SK-N-SH (cell line): ENCODE data around the gene CHMP1A. TPM values are rescaled to one million over a fixed set of nuclear protein-coding genes. Genes with fewer than 3 reads are reported as not detected.

Experiments
- CTCF ChIA-PET: fragments of 300-600, 350-600 bp; formaldehyde crosslinking; extraction: SDS; loops from one replicate; lab custom pipeline; 2021; lab: Yijun Ruan, JAX
- POLR2A ChIA-PET: fragments of 350-600 bp; sonication (Branson Sonifier 250); formaldehyde crosslinking; extraction: SDS; loops from one replicate; lab custom pipeline; 2020; ENCODE audit warnings: antibody characterized with exemption, inconsistent platforms; lab: Yijun Ruan, JAX
- DNase-seq: peaks from one replicate; pipeline ENCODE4 v3.0.0; 2012
- H2AFZ ChIP-seq: fragments of 200-600 bp; sonication (generic); 2 replicates; pipeline ENCODE4 v1.8.1; 2016; ENCODE audit warnings: antibody characterized with exemption, mild to moderate bottlenecking, low read depth
- H3F3A ChIP-seq: fragments of 200-600 bp; sonication (generic); replicated peaks from 2 replicates; pipeline ENCODE3; 2016; ENCODE audit warnings: antibody characterized with exemption, mild to moderate bottlenecking; ENCODE audit not compliant: insufficient read depth
- H3K27ac ChIP-seq, 2 experiments: fragments of 200-500 bp in 1 of 2; fragments of 200-600 bp in 1 of 2; sonication (Bioruptor generic) in 1 of 2; sonication (generic), shearing (Covaris generic) in 1 of 2; 2 replicates each; pipeline versions ENCODE4 v1.5.1 to v1.6.1; 2014 to 2016; ENCODE audit warnings: low read depth in 2 of 2, inconsistent platforms in 1 of 2, low read length in 1 of 2, mild to moderate bottlenecking in 1 of 2, mixed read lengths in 1 of 2
- H3K27me3 ChIP-seq: fragments of 200-600 bp; sonication (generic), shearing (Covaris generic); 2 replicates; pipeline ENCODE4 v1.6.1; 2016; ENCODE audit warnings: mixed run types; ENCODE audit not compliant: insufficient read depth
- H3K36me3 ChIP-seq, 2 experiments: fragments of 200-500 bp in 1 of 2; fragments of 200-600 bp in 1 of 2; sonication (Bioruptor generic) in 1 of 2; sonication (generic) in 1 of 2; replicated peaks in 1 of 2; 2 replicates each; pipeline versions ENCODE3 to v1.5.1; 2014 to 2016; ENCODE audit warnings: low read length in 1 of 2, mild to moderate bottlenecking in 1 of 2; ENCODE audit not compliant: insufficient read depth in 2 of 2, control insufficient read depth in 1 of 2
- H3K4me1 ChIP-seq, 2 experiments: fragments of 200-500 bp in 1 of 2; fragments of 200-600 bp in 1 of 2; sonication (Bioruptor generic) in 1 of 2; sonication (generic), shearing (Covaris generic) in 1 of 2; 2 replicates each; pipeline versions ENCODE4 v1.5.1 to v1.6.1; 2014 to 2016; ENCODE audit warnings: low read depth in 1 of 2, low read length in 1 of 2, mixed run types in 1 of 2; ENCODE audit not compliant: insufficient read depth in 2 of 2, control insufficient read depth in 1 of 2
- H3K4me2 ChIP-seq: fragments of 200-600 bp; sonication (generic), shearing (Covaris generic); 2 replicates; pipeline ENCODE4 v1.6.1; 2017; ENCODE audit warnings: mixed run types
- H3K4me3 ChIP-seq, 2 experiments: fragments of 200-500 bp in 1 of 2; fragments of 200-600 bp in 1 of 2; sonication (Bioruptor generic) in 1 of 2; sonication (generic), shearing (Covaris generic) in 1 of 2; 2 replicates each; pipeline versions ENCODE4 v1.5.1 to v1.8.1; 2014 to 2016; ENCODE audit warnings: low read depth in 2 of 2, inconsistent platforms in 1 of 2, low read length in 1 of 2, mild to moderate bottlenecking in 1 of 2, mixed read lengths in 1 of 2, moderate library complexity in 1 of 2
- H3K79me2 ChIP-seq: fragments of 200-600 bp; sonication (generic); 2 replicates; pipeline ENCODE4 v1.8.1; 2017; ENCODE audit warnings: mild to moderate bottlenecking; ENCODE audit not compliant: insufficient read depth
- H3K9ac ChIP-seq: fragments of 200-600 bp; sonication (generic); 2 replicates; pipeline ENCODE4 v1.6.1; 2017; ENCODE audit warnings: mixed run types
- H3K9me2 ChIP-seq: fragments of 200-600 bp; sonication (generic); 2 replicates; pipeline ENCODE4 v1.6.1; 2017; ENCODE audit warnings: mixed run types
- H3K9me3 ChIP-seq: fragments of 200-600 bp; sonication (generic); 2 replicates; pipeline ENCODE4 v1.6.1; 2017; ENCODE audit warnings: mixed run types, mild to moderate bottlenecking, moderate library complexity
- H4K20me1 ChIP-seq: fragments of 200-600 bp; sonication (generic); 2 replicates; pipeline ENCODE4 v1.6.1; 2017; ENCODE audit warnings: mild to moderate bottlenecking, mixed run types; ENCODE audit not compliant: insufficient read depth
- CHD2 ChIP-seq: fragments of 150-350 bp; IDR thresholded peaks from 2 replicates; pipeline ENCODE4 v1.6.1; 2018; ENCODE audit warnings: low read length; ENCODE audit not compliant: partially characterized antibody
- CTCF ChIP-seq: fragments of 200-600 bp; sonication (generic); IDR thresholded peaks from 2 replicates; pipeline ENCODE4 v1.6.1; 2017; ENCODE audit warnings: antibody characterized with exemption, mild to moderate bottlenecking, moderate library complexity
- EP300 ChIP-seq, 2 experiments: IDR thresholded peaks; 2 replicates each; pipeline versions ENCODE4 v1.4.0 to v1.6.1; 2012; ENCODE audit warnings: borderline replicate concordance in 1 of 2, low read depth in 1 of 2, low read length in 1 of 2
- EZH2phosphoT487 ChIP-seq: fragments of 200-600 bp; sonication (generic); IDR thresholded peaks from 2 replicates; pipeline ENCODE4 v1.6.1; 2017; ENCODE audit warnings: low read depth, mixed run types, mild to moderate bottlenecking, antibody characterized with exemption, moderate library complexity, borderline replicate concordance
- FOXJ3 ChIP-seq: sonication (generic); formaldehyde crosslinking; IDR thresholded peaks from 2 replicates; pipeline ENCODE4 v1.5.1; 2020; ENCODE audit warnings: mild to moderate bottlenecking, missing genetic modification reagents
- FOXM1 ChIP-seq: IDR thresholded peaks from 2 replicates; pipeline ENCODE4 v1.4.0; 2012; ENCODE audit warnings: low read depth, mild to moderate bottlenecking
- JUND ChIP-seq: IDR thresholded peaks from 2 replicates; pipeline ENCODE4 v1.4.0; 2012
- MXI1 ChIP-seq: IDR thresholded peaks from 2 replicates; pipeline ENCODE4 v1.6.1; 2012; ENCODE audit warnings: mild to moderate bottlenecking, low read depth, low read length, improper control_type of control experiment
- NFIC ChIP-seq: IDR thresholded peaks from 2 replicates; pipeline ENCODE4 v1.4.0; 2012; ENCODE audit warnings: borderline replicate concordance
- PBX3 ChIP-seq: IDR thresholded peaks from 2 replicates; pipeline ENCODE4; 2012
- POLR2AphosphoS5 ChIP-seq: IDR thresholded peaks from 2 replicates; pipeline ENCODE4 v1.6.1; 2012; ENCODE audit warnings: low read depth, low read length
- RCOR1 ChIP-seq: fragments of 150-350 bp; IDR thresholded peaks from 2 replicates; pipeline ENCODE4 v1.6.1; 2017; ENCODE audit warnings: antibody characterized with exemption, low read length
- REST ChIP-seq: IDR thresholded peaks from 2 replicates; pipeline ENCODE4 v1.6.1; 2012; ENCODE audit warnings: mild to moderate bottlenecking, low read depth, low read length, moderate library complexity
- TEAD4 ChIP-seq: IDR thresholded peaks from 2 replicates; pipeline ENCODE4 v1.4.0; 2012; ENCODE audit warnings: mild to moderate bottlenecking, borderline replicate concordance; ENCODE audit not compliant: insufficient read depth
- USF2 ChIP-seq: fragments of 150-350 bp; IDR thresholded peaks from 2 replicates; pipeline ENCODE4 v1.6.1; 2017; ENCODE audit warnings: antibody characterized with exemption, low read length, low read depth, borderline replicate concordance
- ZBTB33 ChIP-seq: IDR thresholded peaks from 2 replicates; pipeline ENCODE4 v1.4.0; 2012; ENCODE audit warnings: low read depth, borderline replicate concordance
- WGBS: methylation state at CpG from one replicate; pipeline ENCODE4 v1.1.6; 2017; ENCODE audit warnings: low lambda C conversion rate; 5-methylcytosine and 5-hydroxymethylcytosine counted together
- polyA plus RNA-seq, 3 experiments: library from polyadenylated mRNA; depleted of rRNA; stranded (reverse); fragments of >200 nt; gene quantifications; 2 replicates each; pipeline ENCODE4 v1.2.3, GENCODE V29; 2012

The CHMP1A gene
- polyA plus RNA-seq, 1 of the 3 experiments (the other 2 are of a cell fraction), result 138 TPM

- WGBS, result 100% methylated on average over 10 of the region's 32 CpGs
- Histone ChIP-seq H3K4me2 (no peak overlapping the region), H3K9me2 (no peaks in the 10 kb centered on the region), H3K36me3 (peaks cover 14 to 70% of the 10 kb centered on the region in 2 experiments)
- no peak for TF ChIP-seq EZH2phosphoT487
- TF ChIP-seq EP300 (IDR thresholded peaks at IDR 0.05; ENCODE audit: borderline replicate concordance in 1 of 2, low read depth in 1 of 2, low read length in 1 of 2), result no peak
- no peak for TF ChIP-seq NFIC
- TF ChIP-seq USF2, result no peak
- TF ChIP-seq CHD2, result no peak
- TF ChIP-seq CTCF, result no peak
- TF ChIP-seq JUND, result no peak
- no peak for TF ChIP-seq MXI1
- TF ChIP-seq PBX3, result no peak
- no peak for TF ChIP-seq RCOR1
- no peak for TF ChIP-seq POLR2AphosphoS5
- TF ChIP-seq FOXM1, result no peak
- TF ChIP-seq TEAD4, result no peak
- no peak for TF ChIP-seq ZBTB33
- no peak for TF ChIP-seq REST
- no peak for TF ChIP-seq FOXJ3 (CRISPR knock-in tag)
- TF ChIP-seq, all 33 proteins: peak for 0
- Histone ChIP-seq H4K20me1 (peaks cover 2% of the 10 kb centered on the region; the same call in 1 of the 2 replicates), H2AFZ (no peak overlapping the region), H3K4me1 (peaks cover 0 to 15% of the 10 kb centered on the region in 2 experiments; a peak in 1 of 4 replicates), H3K4me3 (no peak overlapping the region), H3K9ac (no peak overlapping the region), H3K9me3 (no peaks in the 10 kb centered on the region), H3K27ac (no peak overlapping the region), H3K79me2 (peaks cover 12% of the 10 kb centered on the region; the same call in 1 of the 2 replicates), H3K27me3 (no peaks in the 10 kb centered on the region), H3F3A (peaks cover under 1% of the 10 kb centered on the region)
- CTCF ChIA-PET, result interaction anchor here (1.0 to 2.4 kb wide), 3 partner anchors 128 to 216 kb away, joined by 3 to 6 read pairs (median 3); no protein-coding TSS in a partner anchor
- POLR2A ChIA-PET, result no interaction called here
- peak; percentile 15 for DNase-seq
These were observed 36.6 kb upstream of the CHMP1A start for GRCh38 chr16:89693931-89694783.
